Measurements from ENCODE around the gene USP20.

DNA sequence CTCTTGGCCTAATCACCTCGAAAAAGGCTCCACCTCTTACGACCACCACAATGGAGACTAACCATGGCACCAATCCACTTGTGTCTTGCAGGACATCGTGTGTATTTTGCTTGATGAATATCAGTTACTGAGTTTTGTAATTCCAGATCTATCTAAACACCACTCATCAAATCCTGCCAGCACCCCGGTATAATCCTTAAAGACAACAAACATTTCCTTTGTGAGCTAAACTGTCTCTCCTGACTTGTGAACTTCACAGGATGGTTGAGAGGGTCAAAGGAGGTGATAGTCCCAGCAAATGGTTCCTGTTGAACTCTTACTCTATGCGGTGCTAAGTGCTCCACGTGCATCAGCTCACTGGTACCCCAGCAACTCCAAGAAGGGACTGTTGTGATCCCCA is 36.3 kb upstream of the USP20 start:
- TF ChIP-seq ZFP3 (CRISPR knock-in tag; IDR thresholded peaks at IDR 0.05) (no peak), ZNF565 (CRISPR knock-in tag; conservative IDR thresholded peaks at IDR 0.05; ENCODE audit: low read depth) (no peak), SNAI2 (CRISPR knock-in tag; IDR thresholded peaks at IDR 0.05) (no peak), ZNF70 (CRISPR knock-in tag; IDR thresholded peaks at IDR 0.05) (no peak), ZC3H10 (CRISPR knock-in tag; IDR thresholded peaks at IDR 0.05) (no peak), BACH2 (CRISPR knock-in tag; IDR thresholded peaks at IDR 0.05; ENCODE audit: borderline replicate concordance) (no peak), ARNTL (CRISPR knock-in tag; IDR thresholded peaks at IDR 0.05; ENCODE audit: borderline replicate concordance, low read depth) (no peak)
